ENCODE data around the gene GATA6.

- TF ChIP-seq SIN3A (IDR thresholded peaks at IDR 0.05; ENCODE audit: borderline replicate concordance, insufficient read depth, low read length): no peak
- TF ChIP-seq REST (IDR thresholded peaks at IDR 0.05; ENCODE audit: insufficient read depth in 1 of 2, low read depth in 2 of 2, low read length in 2 of 2): no peak
Measured at GRCh38 chr18:22233266-22233665, 63.9 kb downstream of the GATA6 start.
